ENCODE results near the gene BLID.

DNA sequence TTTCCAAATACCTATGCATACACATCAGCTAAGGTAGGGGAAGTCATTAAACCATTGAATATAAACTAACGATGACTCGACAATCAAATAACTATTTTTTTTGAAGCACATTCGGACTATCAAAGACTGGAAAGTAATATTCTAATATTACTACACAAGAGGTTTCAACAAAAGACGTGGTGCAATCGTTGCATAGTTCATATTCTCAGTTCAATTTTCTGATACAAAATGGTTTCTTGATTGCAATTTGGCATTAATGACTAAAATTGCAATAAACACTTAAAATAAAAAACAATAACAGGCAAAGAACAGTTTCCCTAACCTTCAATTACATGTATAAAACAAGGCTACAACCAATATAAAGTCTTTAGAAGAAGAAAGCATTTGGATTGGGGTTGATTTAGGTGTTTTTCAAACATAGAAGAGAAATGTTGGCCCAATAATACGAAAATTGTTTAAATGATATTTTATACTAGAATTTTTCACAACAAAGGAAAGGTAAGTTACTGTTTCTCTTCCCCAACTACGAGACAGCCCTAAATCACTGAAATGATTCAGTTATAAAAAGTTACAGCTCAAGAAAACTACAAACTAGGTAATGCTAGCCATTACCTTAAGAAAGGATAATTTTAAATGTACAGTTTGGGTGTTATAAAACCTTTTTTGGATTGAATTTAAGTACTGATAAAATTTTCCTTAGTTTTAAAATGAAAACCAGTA, 17.6 kb downstream of the BLID start:
- TF ChIP-seq, protein P1, sequence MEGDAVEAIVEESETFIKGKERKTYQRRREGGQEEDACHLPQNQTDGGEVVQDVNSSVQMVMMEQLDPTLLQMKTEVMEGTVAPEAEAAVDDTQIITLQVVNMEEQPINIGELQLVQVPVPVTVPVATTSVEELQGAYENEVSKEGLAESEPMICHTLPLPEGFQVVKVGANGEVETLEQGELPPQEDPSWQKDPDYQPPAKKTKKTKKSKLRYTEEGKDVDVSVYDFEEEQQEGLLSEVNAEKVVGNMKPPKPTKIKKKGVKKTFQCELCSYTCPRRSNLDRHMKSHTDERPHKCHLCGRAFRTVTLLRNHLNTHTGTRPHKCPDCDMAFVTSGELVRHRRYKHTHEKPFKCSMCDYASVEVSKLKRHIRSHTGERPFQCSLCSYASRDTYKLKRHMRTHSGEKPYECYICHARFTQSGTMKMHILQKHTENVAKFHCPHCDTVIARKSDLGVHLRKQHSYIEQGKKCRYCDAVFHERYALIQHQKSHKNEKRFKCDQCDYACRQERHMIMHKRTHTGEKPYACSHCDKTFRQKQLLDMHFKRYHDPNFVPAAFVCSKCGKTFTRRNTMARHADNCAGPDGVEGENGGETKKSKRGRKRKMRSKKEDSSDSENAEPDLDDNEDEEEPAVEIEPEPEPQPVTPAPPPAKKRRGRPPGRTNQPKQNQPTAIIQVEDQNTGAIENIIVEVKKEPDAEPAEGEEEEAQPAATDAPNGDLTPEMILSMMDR (conservative IDR thresholded peaks at IDR 0.05; ENCODE audit: low read length), result no peak
- TF ChIP-seq EZH2phosphoT487 (IDR thresholded peaks at IDR 0.05; ENCODE audit: borderline replicate concordance, low read depth, low read length), result no peak
